GM12801 (cell line): ENCODE data around the gene SELENBP1.

ENCODE experiments used
- CTCF ChIP-seq: IDR thresholded peaks from one replicate; pipeline ENCODE4 v1.5.1; 2011; ENCODE audit warnings: control low read depth; ENCODE audit not compliant: insufficient read length; ENCODE audit errors: extremely low read depth

SELENBP1 gene

GRCh38 chr1:151370211-151370911, 2.1 kb downstream of the SELENBP1 start:
- no peak for TF ChIP-seq CTCF

GRCh38 chr1:151369621-151370048, 2.9 kb downstream of the SELENBP1 start:
- no peak for TF ChIP-seq CTCF

GRCh38 chr1:151369302-151369610, 3.2 kb downstream of the SELENBP1 start:
- TF ChIP-seq CTCF, result no peak

- no peak for TF ChIP-seq CTCF
These were observed 3.9 kb downstream of the SELENBP1 start for GRCh38 chr1:151368393-151369301.

- no peak for TF ChIP-seq CTCF
These were observed 4.7 kb downstream of the SELENBP1 start for GRCh38 chr1:151367658-151368392.

- no peak for TF ChIP-seq CTCF
These were observed 7.5 kb downstream of the SELENBP1 start for GRCh38 chr1:151364996-151365395.
